ENCODE measurements around the gene SLC2A6.

Gene SLC2A6

DNA sequence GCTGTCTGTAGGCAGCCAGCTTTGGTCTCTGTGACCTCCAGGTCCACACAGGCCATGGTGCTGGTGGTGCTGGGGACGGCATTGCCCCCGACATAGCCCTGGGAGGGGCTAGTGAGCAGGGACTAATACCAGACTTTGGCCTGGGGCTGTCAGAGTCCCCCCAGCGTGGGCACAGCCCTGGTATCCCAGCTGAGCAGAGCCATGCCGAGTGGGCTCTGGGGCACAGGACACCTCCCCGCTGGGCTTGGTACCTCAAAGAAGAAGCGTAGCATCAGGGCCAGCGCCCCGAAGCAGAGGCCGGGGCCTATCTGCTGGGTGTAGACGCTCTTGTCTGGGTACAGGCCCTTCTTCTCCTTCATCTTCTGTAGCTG is 36.3 kb upstream of the SLC2A6 start:
- DNase-seq = no peak

DNA sequence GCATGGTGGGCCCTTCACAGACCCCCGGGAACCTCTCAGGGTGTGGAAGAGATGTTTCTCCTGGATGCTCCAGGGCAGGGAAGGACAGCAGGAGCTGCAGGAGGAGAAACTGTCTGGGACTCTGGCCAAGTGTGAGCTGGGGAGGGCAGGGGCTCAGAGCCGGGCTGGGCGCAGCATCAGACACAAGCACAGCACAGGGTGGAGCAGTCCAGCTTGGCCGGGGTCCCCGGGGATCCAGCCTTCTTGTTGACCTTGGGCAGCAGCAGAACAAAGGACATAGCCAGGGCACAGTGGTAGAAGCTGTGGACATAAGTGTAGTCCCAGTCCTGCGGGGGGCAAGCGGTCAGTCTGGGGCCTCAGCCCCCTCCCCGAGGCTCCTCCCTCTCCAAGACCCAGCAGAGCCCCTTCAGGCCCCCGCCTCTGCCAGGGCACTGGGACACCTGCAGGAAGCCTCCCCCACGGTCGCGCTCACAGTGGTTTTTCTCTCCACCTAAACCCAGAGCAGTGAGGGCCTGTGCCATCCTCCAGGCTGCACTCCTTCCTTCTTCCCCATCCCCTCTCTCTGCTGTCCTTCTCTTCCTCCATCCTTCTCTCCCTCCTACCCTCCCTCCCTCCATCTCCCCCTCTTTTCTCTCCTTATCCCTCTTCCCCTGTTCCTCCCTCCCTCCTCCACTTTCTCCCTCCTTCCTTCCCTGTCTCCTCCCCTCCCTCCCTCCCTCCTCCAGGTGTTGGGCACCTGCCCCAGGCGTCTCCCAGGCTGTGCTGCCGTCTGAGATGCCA is 35.8 kb upstream of the SLC2A6 start:
- DNase-seq = no peak

DNA sequence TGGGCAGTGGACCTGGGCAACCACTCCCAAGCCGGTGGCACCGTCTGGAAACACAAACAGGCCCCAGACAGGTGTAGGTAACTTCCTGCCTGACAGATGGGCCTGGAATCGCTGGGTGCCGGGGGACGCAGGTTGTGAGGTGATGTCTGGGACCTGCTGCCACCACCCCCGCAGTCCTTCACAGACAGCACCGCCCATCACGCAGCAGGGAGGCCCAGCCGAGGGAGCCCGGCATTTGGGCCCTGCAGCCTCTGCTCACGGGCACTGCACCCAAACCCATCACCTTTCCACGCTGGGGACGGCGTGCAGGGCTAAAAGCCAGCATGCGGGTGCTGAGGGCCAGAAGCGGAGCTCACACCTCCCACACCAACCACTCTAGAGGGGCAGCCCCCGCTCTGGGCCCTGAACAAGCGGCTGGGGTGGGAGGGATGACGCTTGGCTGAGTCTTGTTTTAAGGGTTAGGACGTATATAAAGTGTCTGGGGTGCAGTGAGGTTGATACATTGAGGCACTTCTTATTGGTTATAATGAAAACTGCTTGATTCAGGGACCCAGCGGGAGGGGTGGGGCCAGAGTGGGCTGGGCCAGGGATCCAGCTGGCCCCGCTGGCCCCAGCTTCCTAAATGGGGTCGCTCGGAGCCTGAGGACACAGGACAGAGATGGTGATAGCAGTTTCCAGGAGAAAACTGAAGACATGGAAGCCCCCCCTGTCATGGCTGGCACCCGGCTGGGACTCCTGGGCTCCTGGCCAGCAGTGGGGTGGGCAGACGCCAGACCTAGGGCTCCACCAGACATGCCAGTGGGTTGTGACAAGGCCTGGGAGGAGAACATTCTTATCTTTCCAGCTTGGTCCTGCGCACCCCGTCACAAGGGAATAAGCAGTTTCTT is 34.6 kb upstream of the SLC2A6 start:
- no peak for DNase-seq

DNA sequence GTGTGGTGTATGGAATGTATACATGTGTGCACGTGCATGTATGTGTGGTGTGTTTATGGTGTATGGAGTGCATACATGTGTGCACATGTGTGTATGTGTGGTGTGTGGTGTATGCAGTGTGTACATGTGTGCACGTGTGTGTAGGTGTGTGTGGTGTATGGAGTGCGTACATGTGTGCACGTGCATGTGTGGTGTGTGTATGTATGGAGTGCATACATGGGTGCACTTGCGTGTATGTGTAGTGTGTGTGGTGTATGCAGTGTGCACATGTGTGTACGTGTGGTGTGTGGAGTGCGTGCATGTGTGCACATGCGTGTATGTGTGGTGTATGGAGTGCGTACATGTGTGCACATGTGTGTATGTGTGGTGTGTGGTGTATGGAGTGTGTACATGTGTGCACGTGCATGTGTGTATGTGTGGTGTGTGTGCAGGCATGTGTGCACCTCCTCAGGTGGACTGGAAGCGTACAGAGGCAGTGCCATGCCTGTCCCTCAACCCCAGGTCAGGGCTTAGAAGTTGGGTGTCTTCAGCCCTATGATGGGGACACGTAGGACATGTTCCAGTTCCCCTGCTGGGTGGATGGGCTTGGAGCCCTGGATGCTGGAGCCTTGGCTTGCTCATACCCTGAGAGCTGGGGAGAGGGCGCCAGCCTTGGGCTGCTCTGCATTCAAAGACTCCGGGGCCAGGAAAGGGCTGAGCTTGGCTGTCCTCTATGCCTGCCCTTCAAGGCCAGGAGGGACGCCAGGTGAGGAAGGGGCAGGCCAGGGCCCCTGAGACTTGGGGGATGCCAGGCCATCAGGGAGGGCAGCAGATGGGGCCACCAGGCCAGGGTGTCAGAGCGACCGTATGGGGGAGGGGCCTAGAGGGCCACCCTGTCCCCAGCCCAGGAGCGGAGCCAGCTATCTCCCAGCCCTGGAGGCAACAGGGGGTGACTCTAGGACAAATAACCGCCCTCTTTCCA is 33.6 kb upstream of the SLC2A6 start:
- no peak for DNase-seq

DNA sequence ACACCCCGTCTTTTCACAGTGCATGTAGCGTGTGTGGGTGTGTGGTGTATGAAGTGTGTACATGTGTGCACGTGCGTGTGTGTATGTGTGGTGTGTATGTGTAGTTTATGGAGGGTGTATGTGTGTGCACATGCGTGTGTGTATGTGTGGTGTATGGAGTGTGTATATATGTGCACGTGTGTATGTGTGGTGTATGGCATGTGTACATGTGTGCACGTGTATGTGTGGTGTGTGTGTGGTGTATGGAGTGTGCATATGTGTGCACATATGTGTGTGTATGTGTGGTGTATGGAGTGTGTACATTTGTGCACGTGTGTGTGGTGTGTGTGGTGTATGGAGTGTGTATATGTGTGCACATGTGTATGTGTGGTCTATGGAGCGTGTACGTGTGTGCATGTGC is 32.7 kb upstream of the SLC2A6 start:
- DNase-seq = no peak

DNA sequence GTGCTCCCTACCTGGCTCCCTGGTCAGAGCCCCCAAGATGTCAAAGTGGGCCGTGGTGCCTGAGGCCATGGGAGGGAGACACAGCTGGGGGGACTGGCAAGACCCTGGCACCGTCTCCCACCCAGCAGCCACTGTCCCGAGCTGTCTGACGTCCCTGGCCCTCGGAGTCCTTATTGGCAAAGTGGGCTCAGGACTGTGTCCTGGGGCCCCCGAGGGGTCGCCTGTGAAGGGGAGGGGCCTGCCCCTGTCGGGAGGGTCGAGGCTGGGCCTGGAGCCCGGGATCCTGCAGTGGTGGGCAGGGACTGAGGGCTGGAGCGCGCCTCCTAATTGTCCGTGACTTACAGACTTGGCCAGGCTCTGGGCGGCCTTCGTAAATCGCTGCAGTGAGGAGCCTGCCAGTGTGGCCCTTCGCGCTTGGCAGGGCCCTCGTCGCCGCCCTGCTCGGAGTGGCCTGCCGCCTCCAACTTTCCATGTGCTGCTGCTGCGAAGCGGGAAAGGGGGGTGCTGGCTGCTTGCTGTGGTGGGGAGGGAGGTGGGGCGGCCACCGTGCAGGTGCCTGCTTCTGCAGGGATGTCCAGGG is 32.1 kb upstream of the SLC2A6 start:
- no peak for DNase-seq

DNA sequence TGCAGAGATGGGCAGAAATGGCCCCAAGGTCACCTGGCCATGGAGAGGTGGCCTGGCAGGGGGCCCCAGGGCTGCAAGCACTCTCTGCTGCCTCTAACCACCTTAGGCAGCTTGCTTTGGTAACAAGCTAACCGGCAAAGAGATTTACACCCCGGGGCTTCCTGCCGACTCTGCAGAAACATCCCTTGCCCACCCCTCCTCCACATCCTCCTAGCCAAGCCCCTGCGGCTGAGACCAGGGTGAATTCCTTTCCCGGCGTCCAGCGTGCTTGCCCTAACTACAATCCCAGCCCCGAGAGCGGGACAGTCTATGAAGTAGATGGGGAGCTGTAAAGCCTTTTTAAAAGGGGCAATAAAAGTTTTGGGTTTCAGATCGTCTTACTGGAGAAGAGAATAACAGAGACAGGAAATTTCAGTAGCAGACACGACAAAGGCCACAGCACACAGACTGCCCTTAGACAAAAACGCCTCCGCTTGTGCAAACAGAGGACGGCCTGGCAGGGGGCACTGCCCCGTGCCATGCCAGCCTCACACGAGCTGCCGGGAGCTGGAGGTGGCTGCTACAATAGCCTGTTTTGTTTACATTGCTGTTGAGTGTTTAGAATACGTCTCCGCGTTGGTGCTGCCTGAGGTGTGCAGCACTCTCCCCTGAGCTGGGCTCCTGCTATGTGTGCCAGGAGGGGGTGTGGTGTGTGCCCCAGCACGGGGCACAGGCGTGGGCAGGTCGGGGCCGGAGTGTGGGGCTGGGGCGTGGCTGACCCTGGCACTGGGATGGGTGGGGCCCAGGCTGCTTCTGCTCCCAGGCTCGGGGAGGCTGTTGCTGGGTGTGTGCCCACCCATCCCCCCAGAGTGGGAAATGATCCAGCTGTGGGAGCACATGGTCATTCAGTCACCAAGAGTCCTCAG is 30.5 kb upstream of the SLC2A6 start:
- peak in 4 of 6 experiments; percentile 28 to 76 (median 48) for DNase-seq

DNA sequence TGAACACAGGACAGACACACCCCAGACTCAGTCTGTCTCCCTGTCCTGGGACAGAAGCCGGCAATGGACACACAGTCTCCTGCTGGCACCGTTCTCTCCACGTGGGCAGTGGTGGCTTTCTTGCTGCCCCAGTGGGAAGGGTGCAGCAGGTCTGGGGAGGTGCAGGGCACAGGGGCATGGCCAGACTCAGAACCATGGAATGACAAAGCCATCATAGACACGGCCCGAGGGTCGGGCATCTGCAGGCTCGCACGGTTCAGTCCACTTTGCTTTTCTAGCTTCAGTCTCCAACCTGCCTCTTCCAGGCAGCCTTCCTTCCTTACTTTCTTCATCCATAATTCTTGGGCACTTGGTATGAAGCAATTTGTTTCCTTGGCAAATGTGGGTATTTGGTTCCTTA is 29.1 kb upstream of the SLC2A6 start:
- no peak for DNase-seq

DNA sequence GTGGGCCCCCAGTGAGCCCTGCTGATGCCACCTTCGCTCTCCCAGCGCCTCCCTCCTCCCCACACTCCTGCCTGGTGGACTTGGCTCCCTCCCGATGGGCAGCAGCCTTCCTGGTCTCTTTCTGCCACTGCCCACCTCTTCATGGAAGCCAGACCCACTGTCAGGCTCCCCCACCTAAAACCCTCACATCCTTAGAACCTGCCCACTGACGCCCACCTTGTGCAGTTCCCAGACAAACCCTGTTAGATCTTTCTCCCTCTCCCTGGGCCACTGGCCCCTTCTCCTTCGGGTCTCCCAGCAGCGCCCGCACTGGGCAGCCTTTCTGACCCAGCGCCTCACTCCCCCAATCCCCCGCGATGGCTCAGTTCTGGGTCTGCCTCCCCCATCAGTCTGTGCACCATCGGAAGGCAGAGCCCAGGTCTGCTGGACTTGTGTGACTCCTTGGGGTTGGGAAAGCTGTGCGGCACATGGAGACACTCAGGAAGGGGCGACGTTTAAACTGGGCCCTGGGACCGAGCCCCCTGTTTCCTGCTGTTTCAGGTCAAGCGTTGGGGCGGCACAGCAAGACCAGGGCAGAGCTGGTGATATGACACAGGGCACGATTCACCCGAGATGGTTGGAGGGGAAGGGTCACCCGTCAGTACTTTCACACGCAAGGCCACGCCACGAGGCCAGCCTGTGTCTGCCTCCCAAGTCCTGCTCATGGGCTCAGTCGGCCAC is 28.5 kb upstream of the SLC2A6 start:
- DNase-seq = no peak

DNA sequence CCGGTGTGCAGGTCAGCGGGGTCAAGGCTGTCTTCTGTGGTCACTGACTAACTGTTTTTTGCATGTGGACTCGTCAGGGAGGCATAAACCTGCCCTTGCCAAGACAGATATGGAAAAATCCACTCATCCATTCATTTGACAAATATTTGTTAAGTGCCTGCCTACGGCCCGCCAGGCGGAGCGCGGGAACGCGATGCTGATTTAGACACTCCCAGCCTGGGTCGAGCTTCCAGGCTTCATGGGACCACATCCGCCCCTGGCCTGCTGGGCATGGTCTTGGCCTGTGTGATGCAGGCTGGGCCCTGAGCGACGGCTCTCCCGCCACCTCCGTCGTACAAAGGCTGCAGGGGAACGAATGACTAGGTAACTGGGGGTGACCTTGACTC is 27.7 kb upstream of the SLC2A6 start:
- no peak for DNase-seq

DNA sequence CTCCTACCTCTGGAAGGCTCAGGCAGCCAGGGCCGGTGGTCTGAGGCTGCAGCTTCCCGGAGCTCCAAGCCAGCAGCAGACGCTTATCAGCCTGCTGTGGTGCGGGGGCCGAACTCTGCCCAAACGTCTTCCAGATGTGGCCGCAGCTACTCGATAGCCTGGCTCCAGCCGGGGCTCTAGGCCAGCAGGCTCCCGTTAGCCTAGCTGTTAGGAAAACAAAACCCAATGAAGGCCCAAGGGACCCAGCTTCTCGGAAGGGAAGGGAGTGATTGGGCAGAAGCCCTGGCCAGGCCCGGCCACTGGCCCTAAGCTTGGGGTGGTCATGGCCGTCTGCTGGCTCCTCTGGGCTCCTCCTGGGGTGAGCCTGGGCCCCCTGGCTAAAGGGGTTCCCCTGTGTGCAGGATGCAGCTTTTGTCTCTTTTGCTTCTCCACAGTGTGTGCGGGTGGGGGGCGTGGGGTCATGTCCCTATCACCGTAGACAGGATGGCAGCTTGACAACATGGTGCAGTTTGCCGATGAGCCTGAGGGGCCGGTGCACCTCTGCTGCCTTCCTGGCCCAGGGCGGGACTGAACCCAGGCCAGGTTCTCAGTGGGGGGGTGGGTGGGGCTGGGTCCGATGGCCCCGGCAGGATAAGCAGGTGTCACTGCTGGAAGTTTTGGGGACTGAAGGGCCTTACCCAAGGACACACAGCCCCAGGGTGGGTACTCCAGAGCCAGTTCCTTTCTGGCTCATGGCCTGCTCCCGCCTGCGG is 27.2 kb upstream of the SLC2A6 start:
- DNase-seq = no peak

DNA sequence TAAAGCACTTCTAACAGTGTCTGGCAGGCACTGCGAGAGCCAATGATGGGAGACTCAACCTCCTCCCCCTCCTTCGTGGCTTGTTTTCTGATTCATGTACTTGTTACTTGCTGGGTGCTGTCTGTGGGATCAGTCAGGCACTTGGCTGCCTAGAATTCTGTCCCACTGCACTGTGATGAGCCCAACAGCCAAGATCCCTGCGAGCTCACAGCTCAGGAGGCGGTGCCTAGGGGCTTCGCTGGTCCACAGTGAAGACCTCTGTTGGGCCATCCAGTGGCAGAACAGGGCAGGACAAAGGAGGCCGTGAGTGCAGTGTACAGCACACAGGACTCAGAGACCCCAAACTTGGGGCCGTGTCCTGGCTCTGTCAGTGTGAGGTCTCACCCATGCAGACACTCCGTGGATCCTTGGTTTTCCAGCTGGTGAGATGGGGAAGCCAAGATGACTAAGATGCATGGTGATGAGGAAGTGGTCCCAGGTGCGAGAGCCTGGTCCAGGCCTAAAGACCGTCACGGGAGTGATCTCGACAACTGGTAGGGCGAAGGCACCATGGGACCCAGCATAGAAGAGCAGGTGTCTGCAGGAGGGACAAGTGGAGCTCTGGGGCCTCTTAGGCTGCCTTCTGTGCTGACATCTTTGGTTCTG is 26.4 kb upstream of the SLC2A6 start:
- DNase-seq = no peak

DNA sequence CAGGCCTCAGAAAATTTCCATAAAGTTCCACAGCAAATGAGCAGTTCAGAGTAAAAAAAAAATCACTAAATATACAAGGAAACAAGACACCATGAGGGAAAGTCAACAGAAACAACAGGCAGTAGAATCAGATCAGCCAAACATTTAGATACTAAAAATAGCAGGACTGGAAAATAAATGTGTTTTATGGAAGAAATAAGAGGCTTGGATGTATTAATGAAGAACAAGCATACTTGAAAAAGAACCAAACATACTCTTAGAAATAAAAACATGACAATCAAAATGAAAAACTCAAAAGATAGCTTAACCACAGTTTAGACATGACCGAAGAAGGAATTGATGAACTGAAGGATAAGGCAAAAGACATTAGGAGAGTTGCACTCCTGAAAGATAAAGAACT is 23.2 kb upstream of the SLC2A6 start:
- DNase-seq = no peak

DNA sequence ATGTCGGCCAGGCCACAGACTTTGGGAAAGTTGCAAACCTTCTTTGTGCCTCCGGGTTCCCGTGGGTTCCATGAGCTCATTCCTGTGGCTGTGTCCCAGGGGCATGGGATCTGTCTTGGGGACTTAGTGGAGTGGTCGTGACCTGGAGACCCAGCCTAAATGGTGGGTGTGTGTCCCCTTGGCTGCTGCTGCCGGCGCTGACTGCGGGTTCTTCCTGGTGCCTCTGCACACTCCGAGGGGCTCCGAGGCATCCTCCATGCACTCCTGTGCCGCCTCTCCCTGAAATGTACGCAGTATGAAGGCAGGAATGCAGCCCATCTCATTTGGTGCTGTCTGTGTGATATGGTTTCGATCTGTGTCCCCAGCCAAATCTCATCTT is 21.0 kb upstream of the SLC2A6 start:
- DNase-seq = no peak

DNA sequence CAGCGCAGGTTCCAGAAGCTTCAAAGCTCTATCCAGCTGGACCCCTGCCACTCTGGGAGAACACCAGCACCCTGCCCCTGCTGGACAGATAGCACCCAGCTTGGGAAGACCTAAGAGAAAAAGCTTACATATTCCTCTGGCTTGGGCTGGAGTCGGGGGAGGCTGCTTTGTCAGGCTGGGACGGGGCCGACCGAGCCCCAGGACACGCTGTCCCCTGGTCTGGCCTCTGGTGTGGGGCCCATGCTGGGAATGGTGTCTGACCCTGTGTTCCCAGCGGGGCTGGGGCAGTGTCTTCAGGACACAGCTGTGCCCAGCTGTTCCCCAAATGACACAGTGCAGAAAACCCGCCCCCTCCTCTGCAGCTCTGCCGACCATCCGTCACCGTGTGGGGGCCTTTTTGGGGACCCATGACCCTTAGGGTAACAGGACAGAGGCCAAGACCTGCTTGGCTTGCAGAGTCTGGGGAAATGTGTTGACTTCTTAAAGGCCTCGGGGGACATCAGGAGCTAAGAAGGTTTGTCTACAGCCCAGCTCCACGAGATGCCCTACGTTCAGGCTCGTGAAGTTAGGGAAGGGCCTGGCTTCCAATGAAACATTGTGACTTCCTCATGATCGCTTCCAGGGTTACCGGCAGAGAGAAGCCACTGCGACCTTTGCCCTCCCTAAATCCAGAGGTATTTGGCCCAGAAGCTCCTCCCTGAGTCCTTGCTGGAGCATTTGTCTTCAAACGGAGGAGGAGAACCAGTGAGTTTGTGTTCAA is 20.4 kb upstream of the SLC2A6 start:
- no peak for DNase-seq

DNA sequence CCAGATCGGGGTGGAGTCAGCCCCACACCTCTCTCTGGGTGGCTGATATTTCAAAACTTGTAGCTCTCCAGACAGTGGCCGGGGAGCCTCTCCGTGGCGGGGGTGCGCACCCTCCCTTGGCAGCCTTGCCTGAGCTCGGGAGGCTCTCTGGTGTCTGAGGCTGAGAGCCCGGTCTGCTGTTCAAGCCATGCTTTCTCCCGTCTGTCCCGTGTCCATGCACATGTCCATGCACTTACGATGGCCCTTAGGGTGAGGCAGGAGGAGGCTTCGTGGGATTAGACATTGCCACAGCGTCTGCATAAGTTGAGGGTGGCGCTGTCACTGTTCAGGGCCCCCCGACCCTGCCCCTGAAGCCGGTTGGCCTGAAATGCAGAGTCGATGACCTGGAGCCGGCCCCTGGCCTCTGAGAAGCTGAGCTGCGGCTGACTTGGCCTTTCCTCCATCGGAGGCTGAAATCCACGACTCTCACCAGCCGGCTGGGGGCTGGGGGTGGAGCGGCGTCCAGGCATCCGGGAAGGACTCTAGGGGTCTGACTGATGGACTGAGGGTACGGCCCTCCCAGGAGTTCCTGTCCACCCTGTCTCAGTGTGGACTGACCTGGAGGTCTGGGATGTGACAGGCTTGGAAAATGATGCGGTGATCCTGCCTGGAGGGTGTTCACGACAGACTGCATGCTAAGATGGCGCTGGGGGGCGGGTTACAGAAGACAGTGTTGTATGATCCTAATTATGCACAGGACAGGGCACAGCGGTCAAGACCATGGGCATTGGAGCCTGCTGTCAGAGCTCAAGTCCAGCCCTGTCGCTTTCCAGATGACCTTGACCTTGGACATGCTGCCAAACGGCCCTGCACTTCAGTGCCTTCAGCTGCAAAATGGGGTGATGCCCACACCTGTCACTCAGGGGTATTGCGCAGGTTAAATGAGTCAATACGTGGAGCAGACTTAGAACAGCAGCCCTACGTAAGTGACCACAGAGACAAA is 18.3 kb upstream of the SLC2A6 start:
- DNase-seq = no peak
